GM18868 (cell line): ENCODE results near the gene FOXP3.

Experiments used
- ATAC-seq: cut with Tn5 transposase; IDR thresholded peaks from one replicate; pipeline ENCODE4 v1.9.1; 2021; ENCODE audit warnings: mild to moderate bottlenecking, moderate library complexity; ENCODE audit not compliant: unreplicated experiment

FOXP3 gene

GRCh38 chrX:49276207-49276606 lies 11.7 kb upstream of the FOXP3 start:
- no peak for ATAC-seq

GRCh38 chrX:49273181-49273727 lies 8.7 kb upstream of the FOXP3 start:
- no peak for ATAC-seq

- no peak for ATAC-seq
These were observed 7.9 kb upstream of the FOXP3 start for GRCh38 chrX:49272421-49272820.

- ATAC-seq, result no peak
These were observed 6.8 kb upstream of the FOXP3 start for GRCh38 chrX:49271341-49271740.

- ATAC-seq, result no peak
These were observed 5.9 kb upstream of the FOXP3 start for GRCh38 chrX:49270249-49270921.

- ATAC-seq, result peak; percentile 24
These were observed 5.3 kb upstream of the FOXP3 start, which contains the start of gene PPP1R3F for GRCh38 chrX:49269767-49270248. PPP1R3F (plus strand) TSS chrX:49269793; CDS start chrX:49269870, 77 bp downstream.

- ATAC-seq, result peak; percentile 84
These were observed 4.7 kb upstream of the FOXP3 start for GRCh38 chrX:49269010-49269766.

GRCh38 chrX:49268702-49269009 lies 4.1 kb upstream of the FOXP3 start:
- ATAC-seq, result no peak

- ATAC-seq, result no peak
These were observed 2.3 kb upstream of the FOXP3 start for GRCh38 chrX:49266523-49267445.

GRCh38 chrX:49263631-49264030 lies 879 bp downstream of the FOXP3 start:
- no peak for ATAC-seq

GRCh38 chrX:49262603-49263002 lies 1.9 kb downstream of the FOXP3 start:
- ATAC-seq, result no peak

- no peak for ATAC-seq
These were observed 4.1 kb downstream of the FOXP3 start for GRCh38 chrX:49260221-49260985.

GRCh38 chrX:49258749-49259124 lies 5.8 kb downstream of the FOXP3 start:
- no peak for ATAC-seq

- no peak for ATAC-seq
These were observed 6.4 kb downstream of the FOXP3 start for GRCh38 chrX:49257846-49258748.

- no peak for ATAC-seq
These were observed 7.3 kb downstream of the FOXP3 start for GRCh38 chrX:49257074-49257790.

GRCh38 chrX:49256268-49256995 lies 8.1 kb downstream of the FOXP3 start:
- ATAC-seq, result no peak

- ATAC-seq, result no peak
These were observed 9.9 kb downstream of the FOXP3 start for GRCh38 chrX:49254639-49255038.

- ATAC-seq, result no peak
These were observed 13.2 kb downstream of the FOXP3 start for GRCh38 chrX:49251325-49251724.
